ENCODE data around the gene DOCK3.
"Not testable (repeated sequence)": the region's sequence is repeated elsewhere in the genome, so short reads cannot be mapped to it uniquely, and the experiment has no call there.

DOCK3 gene

GRCh38 chr3:50650018-50650417 is 24.7 kb upstream of the DOCK3 start:
- DNase-seq (ENCODE audit: low read depth): no peak

DNA sequence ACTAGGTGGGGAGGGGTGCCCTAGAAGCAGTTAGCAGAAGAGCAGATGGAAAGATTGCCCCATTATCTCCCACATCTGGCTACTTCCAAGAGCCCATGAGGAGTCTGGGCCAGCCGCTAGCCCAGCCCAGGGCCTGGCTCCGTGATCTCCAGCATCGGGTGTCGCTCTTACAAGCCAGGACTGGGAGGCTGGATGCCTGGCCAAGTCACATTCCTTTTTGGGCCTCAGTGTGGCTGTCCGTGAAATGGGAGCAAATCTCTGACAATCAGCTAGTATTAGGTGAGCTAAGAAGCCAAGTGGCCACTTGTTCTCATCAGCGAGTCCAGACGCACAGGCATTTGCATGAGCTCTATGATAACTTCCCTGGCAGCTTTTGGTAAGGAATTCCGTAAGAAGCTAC is 23.3 kb upstream of the DOCK3 start:
- no peak for DNase-seq (ENCODE audit: low read depth)

GRCh38 chr3:50651920-50652529 is 22.7 kb upstream of the DOCK3 start:
- DNase-seq (ENCODE audit: low read depth): no peak

DNA sequence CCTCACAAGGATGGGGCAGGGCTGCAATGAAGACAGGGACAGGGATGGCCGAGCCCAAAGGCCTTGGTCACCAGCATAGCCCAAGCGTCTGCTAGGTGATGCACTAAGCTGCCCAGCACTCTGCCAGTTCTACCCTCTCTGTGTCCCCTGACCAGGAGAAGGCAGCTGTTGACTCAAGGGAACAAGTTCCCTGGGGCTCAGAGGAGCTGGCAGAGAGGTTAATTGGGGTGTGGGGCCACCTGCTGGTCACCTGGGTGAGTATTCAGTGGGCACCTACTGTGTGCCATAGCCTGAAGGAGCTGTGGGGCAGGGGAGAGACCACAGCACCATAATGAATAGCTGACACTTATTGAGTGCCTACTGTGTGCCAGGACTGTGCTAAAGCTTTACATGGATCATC is 22.0 kb upstream of the DOCK3 start:
- DNase-seq (ENCODE audit: low read depth): peak; percentile 23

- DNase-seq (ENCODE audit: low read depth): no peak
Observed at GRCh38 chr3:50653937-50654595, 20.7 kb upstream of the DOCK3 start.

DNA sequence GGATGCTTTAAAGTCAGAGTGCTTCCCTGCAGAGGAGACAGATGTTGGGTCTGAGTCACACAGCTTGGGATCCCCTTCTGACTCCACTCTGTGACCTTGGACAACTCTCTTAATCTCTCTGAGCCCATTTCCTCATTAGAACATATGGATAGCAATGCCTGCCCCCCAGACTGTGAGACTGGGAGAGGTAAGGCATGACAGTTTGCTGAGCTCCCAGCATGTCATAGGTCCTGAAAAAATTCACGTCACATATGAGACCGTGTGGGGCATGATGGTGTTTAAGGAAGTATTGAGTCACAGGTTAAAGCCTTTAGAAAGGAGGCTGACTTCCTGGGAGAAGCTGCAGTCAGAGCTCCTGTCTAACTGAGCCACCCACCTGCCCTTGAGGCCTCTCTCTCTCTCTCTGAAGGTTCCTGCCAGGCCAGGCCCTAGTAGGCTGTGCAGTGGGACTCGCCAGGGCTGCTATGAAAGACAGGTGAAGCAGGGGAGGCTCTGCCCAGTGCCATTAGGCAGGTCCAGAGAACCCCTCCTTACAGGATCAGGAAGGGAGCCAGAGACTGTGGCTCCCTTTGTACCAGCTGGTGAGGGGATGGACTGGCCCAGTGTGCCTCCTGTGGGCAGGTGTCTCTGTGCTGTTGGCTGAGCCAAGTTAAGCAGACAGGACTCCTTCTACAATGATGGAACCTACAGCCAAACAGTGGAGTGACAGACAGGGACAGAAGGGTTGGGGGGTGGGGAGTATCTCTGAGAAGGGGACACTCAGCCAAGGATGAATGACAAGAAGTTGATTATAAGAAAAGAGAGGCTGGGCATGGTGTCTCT is 19.5 kb upstream of the DOCK3 start:
- no peak for DNase-seq (ENCODE audit: low read depth)

- DNase-seq (ENCODE audit: low read depth): no peak
Observed at GRCh38 chr3:50656417-50657195, 18.1 kb upstream of the DOCK3 start.

DNA sequence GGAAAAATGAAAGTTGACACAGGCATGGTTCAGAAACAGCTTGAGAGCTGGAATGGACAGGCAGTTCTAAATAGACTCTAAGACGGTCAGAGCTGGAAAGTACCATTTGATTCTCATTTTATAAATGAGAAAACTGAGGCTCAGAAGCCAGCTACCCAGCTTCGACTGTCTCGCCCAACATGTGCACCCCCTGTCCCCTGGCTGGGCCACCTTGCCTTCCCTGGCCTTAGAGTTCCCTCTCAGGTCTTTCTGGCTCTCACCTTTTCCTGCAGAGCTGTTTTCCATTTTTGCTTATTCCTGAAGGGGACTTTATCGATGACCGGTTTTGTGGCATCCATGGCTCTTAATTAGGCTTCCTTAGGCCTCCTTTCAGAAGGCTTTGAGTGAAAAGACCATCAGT is 17.3 kb upstream of the DOCK3 start:
- no peak for DNase-seq (ENCODE audit: low read depth)

DNA sequence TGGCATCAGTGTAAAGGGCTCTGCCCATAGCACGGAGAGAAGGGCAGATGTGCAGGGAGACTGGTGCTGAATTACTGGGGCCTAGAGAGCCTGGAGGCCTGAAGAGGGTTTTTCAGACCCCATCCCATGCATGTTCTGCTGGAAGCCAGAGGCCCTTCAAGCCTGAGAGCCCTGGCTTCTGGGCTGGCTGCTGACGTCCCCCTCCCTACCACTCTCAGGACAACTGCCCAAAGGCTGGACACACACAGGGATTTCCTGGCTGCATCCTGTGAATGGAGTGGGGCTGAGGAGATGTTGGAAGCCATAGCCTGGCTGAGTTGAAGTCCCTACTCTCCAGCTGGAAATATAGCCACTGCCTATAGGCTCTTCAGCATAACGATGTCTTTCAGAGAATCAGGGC is 16.9 kb upstream of the DOCK3 start:
- DNase-seq (ENCODE audit: low read depth): no peak

- DNase-seq (ENCODE audit: low read depth): no peak
Observed at GRCh38 chr3:50658416-50658815, 16.3 kb upstream of the DOCK3 start.

GRCh38 chr3:50658831-50659230 is 15.9 kb upstream of the DOCK3 start:
- no peak for DNase-seq (ENCODE audit: low read depth)

GRCh38 chr3:50660386-50660785 is 14.3 kb upstream of the DOCK3 start:
- no peak for DNase-seq (ENCODE audit: low read depth)

GRCh38 chr3:50661321-50661837 is 13.3 kb upstream of the DOCK3 start:
- DNase-seq (ENCODE audit: low read depth): no peak

DNA sequence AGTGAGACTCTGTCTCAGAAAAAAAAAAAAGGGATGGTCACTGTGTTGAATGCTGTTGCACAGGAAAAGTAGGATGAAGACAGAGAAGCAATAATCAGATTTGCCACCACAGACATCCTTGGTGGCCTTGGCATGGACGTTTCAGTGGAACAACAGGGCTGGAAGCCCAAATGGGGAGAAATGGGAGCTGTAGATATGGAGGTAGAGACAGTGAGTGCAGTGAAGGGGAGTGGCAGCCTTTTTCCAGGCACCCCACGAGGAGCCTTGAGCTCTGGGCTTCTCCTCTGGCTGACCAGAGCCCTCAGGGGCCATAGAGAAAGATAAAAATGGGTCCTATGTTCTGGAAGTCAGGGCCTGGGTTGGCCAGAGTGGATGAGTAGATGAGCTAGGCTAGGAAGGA is 12.3 kb upstream of the DOCK3 start:
- no peak for DNase-seq (ENCODE audit: low read depth)

GRCh38 chr3:50665081-50665840 is 9.5 kb upstream of the DOCK3 start:
- DNase-seq (ENCODE audit: low read depth): no peak

GRCh38 chr3:50665841-50666115 is 8.9 kb upstream of the DOCK3 start:
- DNase-seq (ENCODE audit: low read depth): not testable (repeated sequence)

DNA sequence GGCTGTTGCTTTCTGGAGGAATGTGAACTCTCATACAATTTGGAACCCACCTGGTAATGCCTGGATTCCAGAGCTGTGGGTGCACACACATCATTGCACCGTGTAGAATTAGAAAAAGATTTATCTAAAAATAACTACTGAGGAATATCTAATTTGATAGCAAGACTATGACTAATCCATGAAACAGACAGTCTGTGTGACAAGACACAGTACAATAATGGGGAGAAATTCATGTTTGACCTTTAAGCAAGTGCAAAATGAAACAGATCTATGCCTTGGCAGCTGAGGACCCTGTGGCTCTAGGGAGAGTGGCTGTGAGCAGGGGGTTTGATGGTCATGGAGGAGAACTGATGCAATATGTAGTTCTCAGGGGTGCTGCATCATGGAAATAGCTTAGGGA is 7.9 kb upstream of the DOCK3 start:
- no peak for DNase-seq (ENCODE audit: low read depth)

GRCh38 chr3:50671331-50671730 is 3.4 kb upstream of the DOCK3 start:
- no peak for DNase-seq (ENCODE audit: low read depth)

GRCh38 chr3:50672656-50673055 is 2.1 kb upstream of the DOCK3 start:
- no peak for DNase-seq (ENCODE audit: low read depth)

DNA sequence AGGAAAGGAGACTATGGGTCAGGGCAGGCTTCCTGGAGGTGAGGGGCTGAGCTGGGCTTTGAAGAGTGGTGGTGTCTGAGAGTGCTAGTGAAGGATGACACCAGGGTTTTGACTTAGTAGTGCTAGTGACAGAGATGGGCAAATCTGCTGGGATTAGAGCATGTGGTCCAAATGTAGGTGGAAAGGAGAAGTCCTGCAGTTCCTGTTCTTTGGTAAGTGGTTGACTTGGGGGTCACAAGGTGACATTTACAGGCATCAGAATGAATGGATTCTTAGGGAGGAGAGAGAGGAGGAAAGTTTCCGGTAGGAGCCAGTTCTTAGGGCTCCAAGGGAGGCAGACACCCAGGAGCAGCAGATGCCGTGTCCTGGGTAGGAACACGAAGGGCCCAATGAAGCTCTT is 796 bp upstream of the DOCK3 start:
- DNase-seq (ENCODE audit: low read depth): no peak

DNA sequence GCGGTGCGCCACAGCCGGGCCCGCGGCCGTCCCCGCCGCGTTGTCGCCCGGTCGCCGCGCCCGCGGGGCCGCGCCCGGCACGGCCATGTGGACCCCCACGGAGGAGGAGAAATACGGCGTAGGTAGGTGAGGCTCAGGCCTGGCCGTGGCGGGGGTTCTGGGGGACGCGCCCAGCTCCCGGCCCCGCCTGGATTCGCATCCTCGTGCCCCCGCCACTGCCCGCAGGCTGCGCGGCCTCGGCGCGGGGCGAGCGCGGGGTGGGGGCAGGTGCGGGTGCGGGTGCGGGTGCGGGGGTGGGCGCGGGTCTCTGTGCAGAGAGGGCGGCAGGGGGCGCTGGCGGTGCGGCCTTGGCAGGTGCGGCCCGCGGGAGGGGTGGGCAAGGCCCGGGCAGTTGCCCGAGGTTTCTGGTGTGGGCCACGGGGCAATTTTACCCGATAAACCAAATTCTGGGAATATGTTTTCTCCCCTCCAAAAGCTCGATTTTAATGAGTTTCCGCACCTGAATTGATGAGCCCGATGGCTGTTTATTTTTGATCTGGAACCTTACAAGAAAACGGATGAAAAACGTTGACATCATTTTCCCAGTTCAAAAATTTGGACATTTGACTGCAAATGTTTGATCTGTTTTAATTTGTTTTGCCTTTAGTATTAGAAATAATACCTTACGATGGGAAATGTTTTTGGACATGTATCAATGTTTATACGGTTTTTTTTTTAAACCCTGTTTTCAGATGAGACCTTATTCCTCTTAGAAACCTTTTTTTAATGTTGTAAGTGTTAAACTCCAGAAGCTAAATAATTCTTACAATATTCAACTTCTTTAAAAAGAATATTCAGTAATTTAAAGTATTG is 678 bp downstream of the DOCK3 start:
- peak; percentile 20 for DNase-seq (ENCODE audit: low read depth)

Data from stimulated activated CD8-positive, alpha-beta memory T cell treated with anti-CD3 and anti-CD28 coated beads, Interleukin-12 subunit alpha, Interleukin-12 subunit beta, amount 100 ng/mL, for 1 hour (primary cell).